ENCODE data around the gene JPT2.

Gene JPT2

DNA sequence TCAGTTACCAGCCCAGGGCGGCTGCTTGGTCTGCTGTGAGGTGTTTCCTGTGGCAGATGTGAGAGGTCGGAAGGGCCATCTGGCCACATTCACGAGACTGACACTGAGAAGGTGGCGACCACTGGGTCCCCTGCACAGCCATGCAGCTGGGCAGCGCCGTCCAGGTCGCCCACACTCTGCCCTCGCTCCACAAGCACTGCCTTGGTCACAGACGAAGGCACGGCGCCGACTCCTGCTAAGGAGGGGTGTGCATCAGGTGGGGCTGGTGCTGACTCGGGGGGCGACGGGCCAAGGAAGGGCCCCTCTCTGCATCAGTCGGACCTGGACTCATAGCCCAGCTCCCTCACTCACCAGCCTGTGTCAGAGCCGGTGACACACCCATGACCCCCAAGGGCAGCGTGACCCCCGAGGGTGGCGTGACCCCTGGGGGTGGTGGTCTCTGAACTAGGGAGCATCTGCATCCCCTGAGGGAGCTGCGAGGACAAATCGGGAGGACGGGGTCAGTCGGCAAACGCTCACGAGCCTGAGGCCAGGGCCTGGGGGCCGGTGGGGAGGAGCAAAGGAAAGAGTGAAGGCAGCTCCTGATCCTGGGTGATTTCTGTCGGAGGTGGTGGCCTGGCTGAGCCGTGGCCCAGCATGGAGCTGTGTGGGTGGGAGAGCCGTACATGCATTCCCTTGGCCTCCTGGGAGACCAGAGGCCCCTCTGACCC is 62.9 kb downstream of the JPT2 start:
- DNase-seq: no peak

DNA sequence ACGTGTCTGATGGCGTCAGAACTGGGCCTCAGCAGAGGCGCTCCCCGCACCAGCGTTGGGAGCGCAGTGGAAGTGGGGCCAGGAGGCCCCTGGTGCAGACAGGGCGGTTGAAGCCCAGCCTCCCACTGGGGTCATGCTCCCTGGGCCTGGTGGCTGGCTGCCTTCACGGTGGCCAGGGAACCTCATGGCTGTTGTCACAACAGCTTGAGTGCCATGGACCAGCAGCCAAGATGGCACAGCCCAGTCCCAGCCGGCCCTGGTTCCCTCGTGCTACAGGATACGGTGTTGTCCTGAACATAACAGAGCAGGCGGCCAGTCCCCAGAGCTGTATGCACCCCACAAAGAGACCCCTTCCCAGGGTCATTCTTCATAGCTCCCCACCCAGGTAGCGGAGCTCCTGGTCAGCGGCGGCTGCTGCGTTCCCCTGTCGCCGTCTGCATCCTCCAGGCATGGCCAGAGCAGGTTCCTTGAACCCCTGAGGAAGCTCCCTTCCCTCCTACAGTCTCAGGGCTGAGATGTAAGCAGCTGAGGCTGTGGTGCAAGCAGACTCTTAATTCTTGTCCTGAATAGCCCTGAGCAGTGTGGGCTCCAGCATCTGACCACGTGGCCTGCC is 63.6 kb downstream of the JPT2 start:
- peak; percentile 2 for DNase-seq

DNA sequence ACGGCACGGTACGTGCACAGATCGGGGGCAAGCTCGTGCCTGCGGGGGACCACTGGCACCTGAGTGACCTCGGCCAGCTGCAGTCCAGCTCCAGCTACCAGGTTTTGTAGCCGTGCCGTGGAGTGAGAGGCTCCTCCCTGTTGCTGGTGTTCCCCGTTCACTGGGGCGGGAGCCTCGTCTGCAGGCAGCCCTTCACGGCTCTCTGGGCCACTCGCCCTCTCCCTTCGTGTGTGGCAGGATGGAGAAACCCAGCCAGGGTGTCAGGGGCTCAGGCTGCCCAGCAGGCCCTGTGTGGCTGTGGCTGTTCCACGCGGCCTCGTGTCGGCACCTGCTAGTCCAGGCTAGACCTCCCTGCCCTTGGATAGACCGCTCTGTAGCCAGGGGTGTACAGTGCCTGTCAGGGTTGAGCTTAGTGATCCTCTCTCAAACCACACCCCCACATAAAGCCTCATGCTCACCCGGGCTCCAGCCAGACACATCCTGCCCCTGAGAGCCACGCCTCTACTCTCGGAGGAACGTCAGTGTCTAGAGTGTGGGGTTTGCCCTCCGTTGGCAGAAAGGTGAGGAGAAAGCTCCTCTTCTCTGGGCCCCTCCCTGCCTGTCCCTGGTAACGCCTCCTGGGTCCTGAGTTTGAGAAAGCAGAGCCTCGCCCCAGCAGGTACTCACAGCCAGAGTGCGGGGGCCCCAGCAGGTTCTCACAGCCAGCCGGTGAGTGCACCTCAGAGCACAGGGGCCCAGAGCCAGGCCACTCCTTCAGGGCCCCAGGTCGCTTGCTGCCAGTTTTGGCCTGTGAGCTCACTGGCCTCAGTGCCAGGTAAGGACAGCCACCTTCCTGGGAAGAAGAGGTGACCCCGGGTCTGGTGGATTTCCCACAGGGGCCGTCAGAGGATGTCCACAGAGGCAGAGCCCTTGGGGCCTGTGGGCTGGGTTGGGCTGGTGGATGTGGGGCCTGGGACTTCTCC is 65.6 kb downstream of the JPT2 start:
- no peak for DNase-seq

DNA sequence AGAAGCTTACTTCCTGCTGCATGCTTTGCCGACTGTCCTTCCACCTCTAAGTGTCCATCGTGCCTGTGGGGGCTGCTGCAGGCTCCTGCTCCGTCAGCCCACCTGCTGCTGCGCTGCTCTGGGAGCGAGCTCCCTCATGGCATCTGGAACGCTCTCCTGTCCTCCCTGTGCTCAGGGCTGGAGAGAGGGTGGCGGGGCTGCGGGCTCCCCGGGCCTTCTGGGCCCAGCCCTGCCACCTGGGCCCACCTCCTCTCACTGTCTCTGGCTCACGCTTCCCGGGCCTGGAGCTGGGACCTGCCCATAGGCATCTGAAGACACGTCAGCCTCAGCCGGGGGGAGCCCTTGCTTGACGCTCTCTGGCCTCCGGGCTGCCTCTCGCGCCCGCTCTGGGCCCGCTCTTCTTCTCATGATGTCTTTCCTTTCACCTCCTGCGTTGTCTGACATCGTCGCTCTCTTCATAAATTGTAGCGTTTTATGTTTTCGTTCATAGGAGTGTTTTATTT is 66.3 kb downstream of the JPT2 start:
- DNase-seq: no peak

DNA sequence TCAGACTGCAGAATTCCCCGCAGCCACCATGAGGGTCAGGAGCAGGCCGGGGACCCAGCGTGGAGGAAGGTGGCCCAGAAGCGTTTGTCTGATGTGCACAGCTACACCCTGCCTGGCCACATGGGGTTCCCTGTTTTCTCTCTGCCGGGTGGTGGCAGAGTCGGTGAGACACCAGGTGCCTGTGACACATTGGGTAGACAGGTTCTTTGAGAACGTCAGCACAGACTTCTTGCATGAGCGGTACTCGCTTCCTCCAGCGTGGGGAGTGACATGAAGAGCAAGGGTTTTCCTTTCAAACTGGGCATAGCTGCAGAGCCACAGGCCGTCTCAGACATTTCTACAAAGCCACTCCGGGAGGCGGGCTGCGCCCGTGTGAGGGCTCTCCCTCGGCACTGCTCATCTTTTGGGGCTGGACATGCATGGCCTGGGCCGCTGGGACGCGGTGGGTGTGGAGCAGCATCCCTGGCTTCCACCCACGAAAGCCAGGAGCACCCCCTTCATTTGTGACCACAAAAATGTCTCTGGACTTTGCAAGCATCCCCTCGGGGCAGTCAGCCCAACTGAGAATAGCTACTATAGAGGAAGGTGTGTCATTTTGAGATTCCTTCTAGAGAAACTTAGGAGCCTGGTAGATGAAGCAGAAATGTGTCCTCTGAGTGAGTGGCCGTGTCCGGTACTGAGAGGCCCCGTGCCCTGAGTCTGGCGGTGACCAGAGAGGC is 67.3 kb downstream of the JPT2 start:
- no peak for DNase-seq

DNA sequence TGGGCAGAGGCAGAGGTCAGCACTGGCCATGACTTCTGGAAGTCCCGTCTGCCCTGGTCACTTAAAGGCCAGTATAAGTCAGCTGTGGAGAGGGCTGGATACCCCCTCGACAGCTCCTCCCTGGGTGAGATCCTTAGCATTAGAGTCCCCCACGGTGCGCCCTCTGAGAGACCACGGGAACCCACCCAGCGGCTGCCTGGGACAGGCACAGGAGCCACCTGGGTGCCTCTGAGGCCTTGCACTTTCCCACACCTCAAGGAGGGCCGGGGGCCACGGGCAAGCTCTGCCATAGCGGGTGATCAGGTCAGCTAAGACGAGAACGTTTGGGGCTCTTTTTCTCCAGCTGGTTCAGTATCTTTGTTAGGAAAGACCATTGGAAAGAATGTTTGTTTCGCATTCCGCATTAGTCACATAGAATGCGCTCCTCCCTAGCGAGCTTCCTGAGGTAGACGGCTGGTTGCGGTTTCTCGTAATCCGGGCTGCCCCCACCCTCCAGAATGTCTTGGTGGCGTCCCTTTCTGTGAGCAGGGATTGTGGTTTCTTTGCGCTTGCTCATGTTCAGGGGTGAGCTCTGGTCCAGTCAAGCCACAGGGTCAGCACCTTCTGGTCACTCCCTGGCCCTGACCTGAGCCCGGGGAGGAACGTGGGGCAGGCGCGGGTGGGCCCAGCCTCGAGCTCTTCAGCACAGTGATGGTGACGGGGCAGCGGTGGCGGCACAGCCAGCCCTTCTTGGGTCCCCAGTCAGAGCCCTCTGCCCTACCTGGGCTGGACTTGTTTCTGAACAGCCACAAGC is 68.0 kb downstream of the JPT2 start:
- no peak for DNase-seq

DNA sequence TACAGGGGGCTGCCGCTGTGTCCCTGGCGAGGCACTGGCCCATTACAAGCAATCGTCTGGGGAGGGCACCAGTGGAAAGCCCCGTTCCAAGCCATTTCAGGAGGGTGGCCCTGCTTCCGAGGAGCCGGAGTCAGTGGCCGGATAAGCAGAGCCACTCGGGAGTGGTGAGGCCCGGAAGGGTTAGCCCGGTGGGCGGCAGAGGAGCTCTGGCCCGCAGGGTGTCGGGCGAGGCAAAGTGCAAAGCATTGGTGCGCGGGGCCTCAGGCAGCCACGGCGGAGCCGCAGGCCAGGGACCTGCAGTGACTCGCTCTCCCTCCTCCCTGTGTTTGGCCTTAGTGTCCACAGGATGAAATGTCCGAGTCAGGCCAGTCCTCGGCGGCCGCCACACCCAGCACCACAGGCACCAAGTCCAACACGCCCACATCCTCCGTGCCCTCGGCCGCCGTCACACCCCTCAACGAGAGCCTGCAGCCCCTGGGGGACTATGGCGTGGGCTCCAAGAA is 68.7 kb downstream of the JPT2 start:
- no peak for DNase-seq

DNA sequence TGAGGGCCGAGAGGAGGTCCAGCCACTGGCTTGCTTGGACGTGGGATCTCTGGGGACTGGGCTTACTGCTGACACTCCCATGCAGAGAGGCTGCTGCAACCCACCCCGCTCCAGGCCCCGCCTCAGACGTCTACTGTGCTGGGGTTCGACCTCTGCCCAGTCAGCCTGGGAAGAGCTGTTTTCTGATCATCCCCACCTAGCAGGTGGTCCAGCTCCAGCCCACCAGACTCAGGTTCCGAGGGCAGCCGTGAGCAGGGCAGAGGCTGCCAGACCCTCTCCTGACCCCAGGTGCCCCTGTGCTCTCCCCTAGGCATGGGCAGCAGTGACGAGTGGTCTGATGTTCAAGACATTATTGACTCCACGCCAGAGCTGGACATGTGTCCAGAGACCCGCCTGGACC is 69.9 kb downstream of the JPT2 start:
- DNase-seq: no peak

DNA sequence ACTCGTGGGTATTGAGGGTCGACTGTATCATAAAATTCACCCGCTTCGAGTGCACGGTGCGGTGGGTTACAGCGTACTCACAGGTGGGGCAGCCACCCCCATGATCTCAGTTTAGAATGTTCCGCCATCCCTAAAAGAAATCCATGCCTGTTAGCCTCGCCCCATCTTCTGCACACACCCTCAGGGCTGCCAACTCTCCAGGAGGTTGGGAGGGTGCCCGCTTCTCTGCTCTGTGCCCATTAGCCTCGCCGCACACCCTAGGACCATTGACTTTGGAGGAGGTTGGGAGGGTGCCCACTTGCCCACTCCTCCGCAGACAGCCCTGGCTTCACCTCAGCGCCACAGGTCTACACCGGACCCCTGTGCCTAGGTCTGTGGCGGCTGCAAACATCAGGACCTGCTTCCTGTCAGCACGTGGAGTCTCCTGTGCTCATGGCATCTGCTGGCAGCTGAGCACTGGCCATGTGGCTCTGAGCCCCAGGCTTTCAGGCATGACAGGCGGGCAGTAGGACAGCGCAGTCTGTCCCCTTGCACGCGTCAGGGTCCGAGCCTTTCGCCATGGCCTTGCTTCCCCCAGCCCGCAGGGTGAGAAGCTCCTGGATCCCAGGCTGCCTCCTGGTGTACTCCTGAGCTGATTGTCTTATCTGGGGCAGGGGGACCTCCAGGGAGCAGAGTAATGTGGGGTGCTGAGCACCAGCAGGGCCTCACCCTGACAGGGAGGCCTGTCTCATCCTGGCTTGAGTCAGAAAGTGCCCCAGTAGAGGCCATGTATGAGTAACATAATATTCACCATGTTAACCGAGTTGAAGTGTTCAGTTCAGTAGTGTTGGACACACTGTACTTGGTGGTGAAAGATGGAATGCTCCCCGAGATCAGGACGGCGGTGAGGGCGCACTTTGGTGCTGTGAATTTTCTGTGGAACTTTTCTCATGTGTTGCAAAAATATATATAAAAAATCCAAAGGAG is 71.4 kb downstream of the JPT2 start:
- DNase-seq: no peak
